Left kidney (tissue), 2 donors: Measurements from ENCODE around the gene LSS. TPM values are rescaled to one million over a fixed set of nuclear protein-coding genes. Genes with fewer than 3 reads are reported as not detected.
"Not testable (repeated sequence)": the region's sequence is repeated elsewhere in the genome, so short reads cannot be mapped to it uniquely, and the experiment has no call there.

Experiments
- DNase-seq: peaks from one replicate; pipeline ENCODE4 v3.0.0-alpha.2; 2013
- polyA plus RNA-seq: library from polyadenylated mRNA; unstranded; fragments of 120-200 nt; gene quantifications from one replicate; pipeline ENCODE4 v1.2.1, GENCODE V29; 2013; ENCODE audit not compliant: insufficient read length

Gene LSS
- polyA plus RNA-seq, 1 donor, result 38.8 TPM

DNA sequence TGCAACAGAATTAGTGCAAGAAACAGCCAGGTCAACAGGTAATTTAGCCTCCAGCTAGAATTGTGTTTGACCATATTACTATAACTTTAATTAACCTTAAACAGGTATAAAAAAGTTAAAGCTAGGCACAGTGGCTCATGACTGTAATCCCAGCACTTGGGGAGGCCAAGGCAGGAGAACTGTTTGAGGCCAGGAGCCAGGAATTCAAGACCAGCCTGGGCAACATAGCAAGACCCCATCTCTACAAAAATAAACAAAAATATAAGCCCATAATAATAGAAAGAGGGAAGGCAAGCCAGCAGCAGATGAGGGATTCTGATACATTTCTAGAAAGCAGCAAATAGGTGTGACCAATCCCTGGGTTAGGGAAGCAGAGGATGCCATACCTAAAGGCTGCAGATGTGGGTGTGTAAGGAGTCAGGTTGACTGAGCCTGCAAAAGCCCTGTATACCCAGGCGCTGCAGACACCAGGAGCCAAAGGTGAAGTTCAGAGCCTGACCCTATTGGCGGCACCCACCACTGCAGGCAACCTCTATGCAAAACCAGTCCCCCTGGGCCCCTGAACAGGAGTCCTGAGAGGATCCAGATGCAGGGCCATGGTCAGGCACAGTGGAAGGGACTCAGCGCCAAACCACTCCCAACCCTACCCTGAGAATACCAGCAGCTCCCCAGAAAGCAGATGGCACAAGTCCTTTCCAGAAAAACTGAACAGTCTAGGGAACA lies 19.3 kb upstream of the LSS start:
- DNase-seq, result no peak

- DNase-seq, result no peak
Observed at GRCh38 chr21:46246345-46246744, 17.8 kb upstream of the LSS start.

DNA sequence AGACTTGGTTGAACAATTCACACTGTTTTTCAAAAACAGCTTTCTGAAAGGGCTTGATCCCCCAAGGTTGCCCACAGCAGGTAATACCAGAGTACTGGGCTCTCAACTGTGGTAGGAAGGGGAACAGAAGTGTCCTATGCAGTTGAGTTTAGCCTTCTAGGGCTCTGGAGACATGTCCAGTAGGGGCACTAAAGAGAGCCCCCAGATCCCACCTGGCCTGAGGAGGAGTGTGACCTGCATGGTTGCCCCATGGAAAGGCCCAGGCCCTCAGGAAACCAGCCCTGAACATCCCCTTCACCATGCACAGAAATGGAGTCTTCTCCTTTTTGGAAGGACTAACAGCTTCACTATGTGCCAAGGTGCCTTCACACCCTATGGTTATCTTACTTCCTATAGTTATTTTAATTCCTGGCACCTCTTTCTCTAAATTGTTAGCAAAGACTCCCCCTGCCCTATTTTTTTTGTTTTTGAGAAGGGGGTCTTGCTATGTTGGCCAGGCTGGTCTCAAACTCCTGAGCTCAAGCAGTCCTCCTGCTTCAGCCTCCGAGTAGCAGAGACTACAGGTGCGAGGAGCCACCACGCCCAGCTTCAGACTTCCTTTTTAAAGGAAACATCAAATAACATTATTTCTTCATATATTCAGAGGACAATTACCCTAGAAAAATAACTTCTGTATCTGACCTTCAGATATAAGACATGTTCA lies 16.8 kb upstream of the LSS start:
- DNase-seq, result no peak

GRCh38 chr21:46244602-46245001 lies 16.0 kb upstream of the LSS start:
- DNase-seq, result no peak

DNA sequence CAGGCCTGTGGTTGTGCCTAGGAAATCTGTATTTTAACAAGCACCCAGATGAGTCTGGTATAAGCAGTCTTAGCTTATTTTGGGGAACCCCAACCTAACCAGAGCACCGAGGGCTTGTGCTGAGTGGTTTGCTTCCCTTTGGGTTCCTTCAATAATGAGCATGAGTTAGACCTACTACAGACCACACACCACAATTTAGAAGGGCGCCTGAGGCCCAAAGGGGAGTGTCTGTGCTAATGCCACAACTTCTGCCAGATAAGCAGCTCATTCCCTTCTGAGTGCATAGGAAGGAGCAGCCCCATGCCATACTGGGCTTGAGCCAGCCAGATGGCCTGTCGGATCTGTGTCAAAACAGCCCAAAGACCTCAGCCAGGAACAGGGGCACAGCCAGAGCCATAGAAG lies 15.4 kb upstream of the LSS start:
- DNase-seq, result no peak

GRCh38 chr21:46243325-46243724 lies 14.8 kb upstream of the LSS start:
- no peak for DNase-seq

DNA sequence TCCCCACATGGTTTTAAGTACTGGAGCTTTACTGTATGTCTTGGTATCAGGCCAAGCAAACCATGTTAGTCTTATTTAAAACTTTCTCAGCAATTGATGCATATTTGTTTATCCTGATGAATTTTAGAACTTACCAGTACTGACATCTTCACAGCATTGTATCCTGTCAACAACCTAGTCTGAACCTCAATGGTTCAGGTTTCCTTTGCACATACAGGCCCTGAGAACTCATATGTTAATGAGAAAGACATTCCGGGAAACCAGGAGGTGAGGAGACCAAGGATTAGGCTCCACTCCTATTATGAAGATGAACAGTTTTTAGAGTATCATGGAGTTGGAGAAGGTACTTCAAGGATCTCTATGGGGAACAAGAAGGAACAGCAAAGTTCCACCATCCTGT lies 13.0 kb upstream of the LSS start:
- not testable (repeated sequence) for DNase-seq

DNA sequence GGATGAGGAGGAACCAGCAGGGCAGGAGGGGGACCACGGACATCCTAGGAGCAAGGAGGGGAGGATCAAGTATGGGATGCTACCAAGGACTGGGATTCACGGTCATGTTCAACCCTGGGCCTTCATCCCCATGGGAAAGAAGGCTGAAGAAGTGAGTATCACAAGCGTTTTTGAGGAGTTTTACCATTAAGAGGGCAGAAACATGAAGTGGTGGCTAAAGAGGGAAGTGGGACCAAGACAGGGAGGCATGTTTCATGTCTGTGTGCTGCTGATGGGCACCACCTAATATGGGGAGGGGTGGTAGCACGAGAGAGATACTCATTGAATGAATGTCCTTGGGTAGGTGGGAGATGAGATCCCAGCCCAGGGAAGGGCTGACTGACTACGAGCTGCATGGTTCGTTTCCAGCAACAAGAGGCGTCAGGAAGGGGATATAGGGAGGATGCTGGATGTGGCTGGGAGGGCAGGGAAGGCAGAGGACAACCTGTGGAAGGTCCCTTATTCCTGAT lies 11.3 kb upstream of the LSS start:
- DNase-seq, result no peak

GRCh38 chr21:46237474-46237873 lies 8.9 kb upstream of the LSS start:
- no peak for DNase-seq

DNA sequence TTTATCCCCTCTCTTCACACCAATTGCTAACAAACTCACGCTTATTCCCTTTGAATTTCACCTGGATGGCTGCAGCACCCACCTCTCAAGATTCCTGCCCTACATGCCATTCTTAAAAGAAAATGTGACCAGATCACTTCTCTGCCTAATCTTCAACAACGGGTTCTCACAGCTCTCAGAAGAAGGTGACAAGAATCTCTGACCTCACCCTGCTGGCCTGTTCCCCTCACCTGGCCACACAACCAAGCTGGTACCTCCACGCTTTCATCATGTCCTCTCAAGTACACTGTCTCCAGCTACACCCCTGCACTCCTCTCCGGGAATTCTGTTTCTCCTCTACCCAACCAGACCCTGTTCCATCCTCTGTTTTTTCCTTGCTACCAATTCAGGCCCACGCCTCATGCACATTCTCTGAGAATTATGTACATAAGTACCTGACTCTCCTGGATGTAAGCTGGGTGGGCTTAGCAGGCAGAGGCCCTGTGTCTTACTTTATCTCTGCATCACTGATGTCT lies 5.9 kb upstream of the LSS start:
- DNase-seq, result no peak

- no peak for DNase-seq
Observed at GRCh38 chr21:46229923-46230260, 1.3 kb upstream of the LSS start.

DNA sequence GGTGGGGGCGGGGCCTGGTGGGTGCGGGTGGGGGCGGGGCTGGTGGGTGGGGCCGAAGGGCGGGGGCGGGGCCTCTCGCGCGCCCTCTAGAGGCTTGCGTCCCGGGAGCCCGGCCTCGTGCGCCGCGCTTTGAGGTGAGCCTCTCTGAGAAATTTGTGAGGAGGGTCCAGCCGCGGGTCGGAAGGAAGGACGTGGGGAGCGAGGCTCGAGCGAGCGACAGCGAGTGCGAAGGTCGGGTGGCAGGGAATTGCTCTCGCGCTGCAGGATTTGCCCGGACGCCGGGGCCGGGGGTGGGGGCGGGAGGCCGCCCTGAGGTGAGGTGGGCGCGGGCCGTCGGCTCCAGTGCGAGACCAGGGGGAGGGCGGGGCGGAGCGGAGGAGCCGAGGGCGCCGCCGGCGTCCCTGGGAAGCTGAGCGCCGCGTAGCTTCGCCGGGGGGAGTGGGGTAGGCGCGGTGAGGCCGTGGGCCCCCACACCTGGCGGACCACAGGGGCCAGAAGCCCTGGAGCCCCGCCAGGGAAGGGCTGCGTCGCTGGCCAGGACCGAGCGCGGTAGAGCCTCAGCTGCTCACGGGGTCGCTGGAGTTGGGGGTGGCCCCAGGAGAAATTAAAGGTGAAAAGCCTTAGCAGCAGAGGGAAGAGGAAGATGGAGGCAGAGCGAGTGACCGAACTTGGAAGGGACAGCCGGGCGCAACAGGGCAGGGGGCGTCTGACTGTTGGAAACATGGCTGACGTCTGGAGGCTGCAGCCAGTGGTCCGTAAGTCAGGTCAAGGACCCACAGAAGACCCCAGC lies 754 bp upstream of the LSS start:
- DNase-seq, result no peak

DNA sequence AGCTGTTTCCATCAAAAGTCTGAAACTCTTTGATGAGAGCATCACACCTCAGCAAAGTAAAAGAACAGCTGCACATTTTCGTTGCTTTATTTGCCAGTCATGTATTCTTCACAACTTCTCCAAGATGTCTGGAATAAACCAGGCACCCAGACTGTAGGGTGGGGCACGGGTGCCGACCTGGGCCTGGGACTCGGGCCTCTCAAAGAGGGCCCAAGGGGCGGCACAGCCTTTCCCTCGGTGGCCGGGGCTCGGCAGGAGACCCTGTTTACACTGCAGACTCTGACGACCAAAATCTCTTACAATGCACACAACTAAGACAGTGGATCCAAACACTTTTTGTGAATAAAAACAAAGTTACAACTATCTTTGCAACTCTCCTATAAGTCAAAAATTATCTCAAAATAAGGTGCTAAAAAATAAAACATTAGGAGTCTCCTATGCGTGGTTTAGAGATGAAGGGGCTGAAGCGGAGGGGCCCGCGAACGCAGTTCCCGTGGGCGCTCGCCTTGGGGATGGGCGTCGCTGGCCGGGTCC lies 696 bp downstream of the LSS start:
- no peak for DNase-seq

DNA sequence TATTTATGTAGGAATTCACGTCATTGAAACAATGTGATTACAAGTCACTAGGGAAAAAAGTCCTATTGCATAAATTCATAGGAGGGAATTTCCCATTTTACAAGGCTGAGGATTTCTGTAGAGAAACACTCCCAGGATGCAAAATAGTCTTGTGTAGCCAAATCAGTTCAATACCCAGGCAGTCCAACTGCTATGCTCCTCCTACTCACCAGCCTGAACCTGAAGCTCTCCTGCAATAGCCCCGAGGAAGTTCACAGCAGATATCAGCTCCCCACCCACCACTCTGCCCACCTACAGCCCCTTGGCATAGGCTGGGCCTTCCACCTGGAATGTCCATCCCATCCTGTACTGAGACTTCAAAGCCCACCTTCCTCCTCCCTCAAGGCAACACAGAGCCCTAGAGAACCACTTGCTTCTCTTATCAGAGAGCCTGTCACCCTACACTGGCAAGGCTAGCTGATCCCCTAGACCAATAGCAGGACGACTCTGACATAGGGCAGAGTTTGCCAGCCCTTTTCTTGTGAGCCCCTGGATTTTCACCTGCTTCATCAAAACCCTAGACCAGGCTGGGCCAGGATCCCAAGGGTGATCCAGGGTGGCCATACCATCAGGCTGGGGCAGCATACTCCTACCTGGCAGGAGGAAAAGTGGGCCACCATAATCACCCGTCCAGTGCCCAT lies 1.5 kb downstream of the LSS start:
- no peak for DNase-seq

GRCh38 chr21:46226146-46226545 lies 2.4 kb downstream of the LSS start:
- DNase-seq, result no peak

DNA sequence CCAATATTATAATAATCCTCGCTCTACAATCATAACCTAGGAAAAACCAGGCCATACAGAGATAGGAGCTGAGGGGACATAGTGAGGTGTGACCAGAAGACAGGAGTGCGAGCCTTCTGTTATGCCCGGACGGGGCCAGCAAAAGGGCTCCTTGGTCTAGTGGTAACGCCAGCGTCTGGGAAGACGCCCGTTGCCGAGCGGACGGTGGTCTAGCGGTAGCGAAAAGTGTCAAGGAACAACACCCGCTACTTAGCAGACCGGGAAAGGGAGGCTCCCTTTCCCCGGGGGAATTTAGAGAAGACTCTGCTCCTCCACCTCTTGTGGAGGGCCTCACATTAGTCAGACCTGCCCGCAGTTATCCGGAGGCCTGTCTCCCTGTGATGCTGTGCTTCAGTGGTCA lies 4.9 kb downstream of the LSS start:
- not testable (repeated sequence) for DNase-seq

GRCh38 chr21:46223217-46223616 lies 5.4 kb downstream of the LSS start:
- no peak for DNase-seq

DNA sequence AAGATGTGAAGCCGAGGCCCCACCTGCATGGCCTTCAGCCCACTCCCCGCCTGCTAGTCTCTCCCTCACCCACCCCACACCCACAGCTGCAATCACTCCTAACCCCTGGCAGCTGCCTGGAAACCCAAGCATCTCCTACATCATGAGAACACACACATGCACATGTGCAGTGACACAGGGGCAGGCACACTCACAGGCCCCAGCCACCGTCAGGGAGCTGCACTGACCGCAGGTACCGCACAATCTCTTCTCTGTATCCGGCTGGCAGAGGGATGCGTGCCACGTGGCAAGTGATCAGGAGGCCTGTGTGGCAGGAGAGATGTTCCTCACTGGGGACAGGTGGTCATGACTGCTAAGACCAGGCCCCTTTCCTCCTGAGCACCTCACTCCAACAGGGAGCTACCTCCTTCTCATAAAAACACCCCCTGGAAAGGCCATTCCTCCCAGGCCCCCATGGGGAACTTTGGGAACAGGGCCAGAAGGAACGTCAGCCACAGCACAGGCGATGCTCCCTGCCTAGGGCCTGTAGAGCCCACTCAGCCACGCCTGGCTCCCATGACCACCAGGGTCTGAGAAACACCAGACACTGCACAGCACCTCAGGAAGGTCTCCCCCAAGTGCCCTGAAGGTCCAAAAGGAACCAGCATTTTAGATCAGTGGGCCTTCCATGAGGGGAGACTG lies 6.0 kb downstream of the LSS start:
- no peak for DNase-seq

GRCh38 chr21:46221664-46222435 lies 6.7 kb downstream of the LSS start:
- no peak for DNase-seq

- DNase-seq, result no peak
Observed at GRCh38 chr21:46220847-46221246, 7.7 kb downstream of the LSS start.
